Activated CD8-positive, alpha-beta memory T cell treated with anti-CD3 and anti-CD28 coated beads, Interleukin-2, amount 10 ng/mL, durations not matched to agents 7 days and 5 days (primary cell): Measurements from ENCODE around the gene SEPTIN1. TPM values are rescaled to one million over a fixed set of nuclear protein-coding genes. Genes with fewer than 3 reads are reported as not detected.

Experiments
- ATAC-seq: fragments of 150-1000 bp; cut with Tn5 transposase; one replicate; pipeline ENCODE4 v1.10.0; 2021; ENCODE audit warnings: moderate library complexity
- CTCF ChIA-PET: fragments of 350-600 bp; sonication (Branson Sonifier 250); formaldehyde crosslinking; loops from one replicate; lab custom pipeline; 2021; ENCODE audit warnings: antibody characterized with exemption; lab: Charles Lee
- DNase-seq: peaks from one replicate; pipeline ENCODE4 v3.0.0-alpha.2; 2020
- H3K27ac Mint-ChIP-seq: one replicate; pipeline ENCODE4 v1.8.0; 2021; ENCODE audit warnings: mild to moderate bottlenecking, mixed read lengths
- H3K27me3 Mint-ChIP-seq: one replicate; pipeline ENCODE4 v1.8.0; 2021; ENCODE audit warnings: mixed read lengths
- H3K36me3 Mint-ChIP-seq: one replicate; pipeline ENCODE4 v1.8.0; 2021; ENCODE audit warnings: mild to moderate bottlenecking, mixed read lengths
- H3K4me1 Mint-ChIP-seq: one replicate; pipeline ENCODE4 v1.8.0; 2021; ENCODE audit warnings: mixed read lengths
- H3K4me3 Mint-ChIP-seq: one replicate; pipeline ENCODE4 v1.8.0; 2021; ENCODE audit warnings: mild to moderate bottlenecking, moderate library complexity, mixed read lengths
- H3K9me3 Mint-ChIP-seq: one replicate; pipeline ENCODE4 v1.8.0; 2022; ENCODE audit warnings: low read depth, mixed read lengths
- total RNA-seq, 2 experiments: library from RNA; stranded (reverse); gene quantifications; one replicate each; pipeline ENCODE4 v1.2.3, GENCODE V29; 2021

The SEPTIN1 gene
- total RNA-seq, 2 experiments from 2014 or later = 259 to 278 TPM

DNA sequence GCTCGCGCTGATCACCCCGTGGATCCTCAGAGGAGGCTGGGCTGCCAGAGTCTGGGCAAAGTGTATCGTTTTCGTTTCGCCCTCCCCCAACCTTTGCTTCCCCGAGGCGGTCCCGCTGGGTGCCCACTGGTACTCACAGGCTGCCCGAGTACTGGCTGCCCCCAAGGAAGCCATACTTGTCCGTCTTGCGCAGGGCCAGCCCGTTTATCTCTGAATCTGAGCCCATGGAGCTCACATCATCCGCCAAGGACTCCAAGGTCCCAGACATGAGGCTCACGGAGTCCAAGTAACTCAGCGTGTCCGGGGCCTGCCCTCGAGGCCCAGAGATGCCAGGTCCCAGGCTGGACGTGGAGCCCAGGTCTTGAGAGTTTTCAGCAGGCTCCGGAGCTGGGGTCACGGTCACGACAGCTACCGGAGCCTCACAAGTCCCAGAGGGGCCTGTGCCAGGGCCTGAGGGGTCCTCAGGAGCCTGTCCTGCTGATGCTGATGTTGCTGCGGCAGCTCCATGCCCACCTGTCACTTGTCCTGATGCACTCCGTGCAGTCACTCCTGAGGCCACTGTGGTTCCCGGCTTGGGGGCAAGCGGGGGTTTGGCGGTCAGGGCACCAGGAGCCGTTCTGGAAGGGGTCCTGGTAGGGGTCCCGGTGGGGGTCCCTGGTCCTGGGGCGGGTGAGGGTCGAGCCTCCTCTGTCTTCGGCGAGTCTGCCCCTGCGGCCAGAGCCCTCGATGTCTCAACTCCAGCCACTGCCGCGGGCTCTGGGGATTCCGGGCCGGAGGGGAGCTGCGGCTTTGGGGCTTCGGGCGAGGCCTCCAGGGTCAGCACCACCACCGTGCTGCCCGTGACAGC lies 13.0 kb downstream of the SEPTIN1 start:
- no peak for ATAC-seq
- Mint-ChIP-seq H3K27me3 (no peaks in the 10 kb centered on the region), H3K27ac (peak overlapping the region; percentile 62), H3K9me3 (no peaks in the 10 kb centered on the region), H3K4me1 (peaks cover 45% of the 10 kb centered on the region), H3K4me3 (peak overlapping the region; percentile 95), H3K36me3 (peaks cover 35% of the 10 kb centered on the region)
- DNase-seq = no peak
- CTCF ChIA-PET = interaction anchor here (0.6 to 7.3 kb wide), 10 partner anchors 12 to 158 kb away, joined by 3 to 61 read pairs (median 4); partner anchors contain the start of genes CD2BP2, SEPTIN1 and ZNF771

DNA sequence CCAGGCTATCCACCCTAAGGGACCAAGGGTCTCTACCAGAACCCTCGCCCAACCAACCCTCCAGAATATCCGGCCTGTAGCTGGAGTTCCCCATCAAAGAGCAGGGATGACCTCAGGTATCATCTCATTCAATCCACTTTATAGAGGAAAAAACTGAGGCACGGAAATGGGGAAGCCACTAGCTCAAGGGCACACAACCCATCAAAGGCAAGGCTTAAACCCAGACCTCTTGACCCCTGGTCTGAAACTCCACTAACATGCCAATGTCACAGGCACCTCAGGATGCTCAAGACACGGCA lies 13.6 kb downstream of the SEPTIN1 start:
- H3K27ac Mint-ChIP-seq = peak overlapping the region; percentile 62
- peak overlapping the region; percentile 95 for H3K4me3 Mint-ChIP-seq
- DNase-seq (no peak), ATAC-seq (no peak)
- CTCF ChIA-PET = interaction anchor here (0.6 to 7.3 kb wide), 8 partner anchors 12 to 61 kb away, joined by 3 to 61 read pairs (median 4); partner anchors contain the start of genes DCTPP1, SEPTIN1 and ZNF771
- H3K27me3 Mint-ChIP-seq = no peaks in the 10 kb centered on the region
- H3K4me1 Mint-ChIP-seq = peaks cover 45% of the 10 kb centered on the region
- no peaks in the 10 kb centered on the region for H3K9me3 Mint-ChIP-seq
- H3K36me3 Mint-ChIP-seq = peaks cover 35% of the 10 kb centered on the region

GRCh38 chr16:30368122-30368791 lies 14.1 kb downstream of the SEPTIN1 start:
- H3K36me3 Mint-ChIP-seq = peaks cover 38% of the 10 kb centered on the region
- peak overlapping the region; percentile 62 for H3K27ac Mint-ChIP-seq
- peaks cover 46% of the 10 kb centered on the region for H3K4me1 Mint-ChIP-seq
- peak overlapping the region; percentile 95 for H3K4me3 Mint-ChIP-seq
- ATAC-seq (no peak), DNase-seq (no peak)
- no peaks in the 10 kb centered on the region for H3K9me3 Mint-ChIP-seq
- H3K27me3 Mint-ChIP-seq = no peaks in the 10 kb centered on the region
- CTCF ChIA-PET = interaction anchor here (0.6 to 7.3 kb wide), 9 partner anchors 10 to 62 kb away, joined by 3 to 61 read pairs (median 4); partner anchors contain the start of genes DCTPP1, SEPTIN1 and ZNF771

- H3K27me3 Mint-ChIP-seq = no peaks in the 10 kb centered on the region
- H3K36me3 Mint-ChIP-seq = peaks cover 42% of the 10 kb centered on the region
- H3K4me1 Mint-ChIP-seq = peaks cover 43% of the 10 kb centered on the region
- peak overlapping the region; percentile 52 for H3K27ac Mint-ChIP-seq
- H3K9me3 Mint-ChIP-seq = no peaks in the 10 kb centered on the region
- CTCF ChIA-PET = interaction anchor here (1.9 to 7.3 kb wide), 3 partner anchors 9 to 62 kb away, joined by 4 to 61 read pairs (median 5); partner anchors contain the start of genes DCTPP1 and ZNF771
- ATAC-seq (no peak), DNase-seq (no peak)
- H3K4me3 Mint-ChIP-seq = peak overlapping the region; percentile 95
Observed at GRCh38 chr16:30367349-30368009, 14.9 kb downstream of the SEPTIN1 start.

DNA sequence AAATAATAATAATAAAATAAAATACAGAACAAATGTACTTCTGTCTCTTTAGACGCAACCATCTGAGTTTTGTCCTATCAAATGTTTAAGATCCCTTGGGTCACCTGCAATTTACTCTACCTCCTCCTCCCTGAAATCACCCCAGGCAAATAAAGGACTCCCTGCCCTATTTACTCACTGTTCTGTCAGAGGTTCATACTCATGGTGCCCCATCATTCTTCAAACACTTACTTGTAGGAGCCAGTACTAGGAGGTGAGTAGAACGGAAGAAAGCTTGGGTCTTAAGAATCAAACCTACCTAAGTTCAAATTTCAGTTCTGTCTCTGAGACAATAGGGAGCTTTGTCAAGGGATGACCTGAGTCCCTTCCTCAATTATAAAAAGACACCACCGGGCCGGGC lies 15.8 kb downstream of the SEPTIN1 start:
- Mint-ChIP-seq H3K9me3 (no peaks in the 10 kb centered on the region), H3K4me1 (peaks cover 37% of the 10 kb centered on the region), H3K27ac (no peak overlapping the region), H3K36me3 (peaks cover 47% of the 10 kb centered on the region), H3K27me3 (no peaks in the 10 kb centered on the region), H3K4me3 (peak overlapping the region; percentile 95)
- no peak for DNase-seq
- no peak for ATAC-seq
- CTCF ChIA-PET = interaction anchor here (1.9 to 7.3 kb wide), 4 partner anchors 8 to 63 kb away, joined by 4 to 61 read pairs (median 10); partner anchors contain the start of genes DCTPP1 and ZNF771

DNA sequence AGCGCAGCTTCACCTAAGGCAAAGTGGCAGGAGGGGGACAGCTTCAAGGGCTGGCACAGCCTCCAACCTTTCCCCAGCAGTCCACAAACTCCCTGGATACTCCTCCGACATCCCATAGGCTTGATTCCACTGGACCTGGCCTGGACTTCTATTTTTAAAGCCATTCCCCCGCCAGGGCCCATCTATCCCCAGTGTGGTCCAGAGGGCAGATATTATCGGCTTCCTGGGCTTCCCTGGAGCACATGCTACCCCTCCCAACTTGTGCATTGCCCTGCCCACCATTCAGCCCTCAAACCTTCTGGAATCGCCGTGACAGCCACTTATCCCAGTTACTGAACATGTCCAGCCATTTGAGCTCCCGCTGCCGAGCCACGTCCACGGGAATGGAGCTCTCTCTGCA lies 17.2 kb downstream of the SEPTIN1 start:
- CTCF ChIA-PET = interaction anchor here (0.9 to 2.4 kb wide), 4 partner anchors 10 to 43 kb away, joined by 3 to 16 read pairs (median 4); partner anchors contain the start of gene ZNF771
- Mint-ChIP-seq H3K27me3 (no peaks in the 10 kb centered on the region), H3K9me3 (no peaks in the 10 kb centered on the region), H3K4me1 (peaks cover 30% of the 10 kb centered on the region), H3K36me3 (peaks cover 51% of the 10 kb centered on the region), H3K4me3 (no peak overlapping the region), H3K27ac (no peak overlapping the region)
- DNase-seq = no peak
- no peak for ATAC-seq

DNA sequence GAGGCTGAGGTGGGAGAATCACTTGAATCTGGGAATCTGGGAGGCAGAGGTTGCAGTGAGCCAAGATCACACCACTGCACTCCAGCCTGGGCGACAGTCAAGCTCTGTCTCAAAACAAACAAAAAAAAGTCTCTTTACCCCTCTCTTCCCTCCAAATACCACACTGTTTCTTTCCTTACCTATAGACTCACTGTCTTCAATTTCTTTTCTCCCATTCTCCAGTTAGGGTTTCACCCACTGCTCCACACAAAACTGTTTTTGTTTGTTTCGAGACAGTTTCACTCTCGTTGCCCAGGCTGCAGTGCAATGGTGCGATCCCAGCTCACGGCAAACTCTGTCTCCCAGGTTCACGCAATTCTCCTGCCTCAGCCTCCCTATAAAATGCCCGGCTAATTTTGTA lies 21.2 kb downstream of the SEPTIN1 start:
- no peak for ATAC-seq
- H3K4me1 Mint-ChIP-seq = peaks cover 23% of the 10 kb centered on the region
- H3K27ac Mint-ChIP-seq = no peak overlapping the region
- H3K36me3 Mint-ChIP-seq = peaks cover 42% of the 10 kb centered on the region
- no peak overlapping the region for H3K4me3 Mint-ChIP-seq
- DNase-seq = no peak
- H3K9me3 Mint-ChIP-seq = no peaks in the 10 kb centered on the region
- CTCF ChIA-PET = no interaction called here
- no peaks in the 10 kb centered on the region for H3K27me3 Mint-ChIP-seq

- Mint-ChIP-seq H3K4me3 (no peak overlapping the region), H3K36me3 (peaks cover 33% of the 10 kb centered on the region), H3K27me3 (no peaks in the 10 kb centered on the region), H3K9me3 (no peaks in the 10 kb centered on the region), H3K27ac (no peak overlapping the region), H3K4me1 (peaks cover 27% of the 10 kb centered on the region)
- DNase-seq (no peak), ATAC-seq (no peak)
- CTCF ChIA-PET = no interaction called here
Observed at GRCh38 chr16:30359871-30360170, 22.5 kb downstream of the SEPTIN1 start.

GRCh38 chr16:30358990-30359870 lies 23.1 kb downstream of the SEPTIN1 start:
- no peaks in the 10 kb centered on the region for H3K27me3 Mint-ChIP-seq
- ATAC-seq (no peak), DNase-seq (peak; percentile 38)
- peaks cover 28% of the 10 kb centered on the region for H3K36me3 Mint-ChIP-seq
- CTCF ChIA-PET = interaction anchor here (0.9 to 1.3 kb wide), 2 partner anchors 8 to 36 kb away, joined by 3 to 4 read pairs; partner anchors contain the start of gene ZNF48
- no peak overlapping the region for H3K27ac Mint-ChIP-seq
- H3K4me1 Mint-ChIP-seq = peaks cover 32% of the 10 kb centered on the region
- no peaks in the 10 kb centered on the region for H3K9me3 Mint-ChIP-seq
- H3K4me3 Mint-ChIP-seq = no peak overlapping the region

DNA sequence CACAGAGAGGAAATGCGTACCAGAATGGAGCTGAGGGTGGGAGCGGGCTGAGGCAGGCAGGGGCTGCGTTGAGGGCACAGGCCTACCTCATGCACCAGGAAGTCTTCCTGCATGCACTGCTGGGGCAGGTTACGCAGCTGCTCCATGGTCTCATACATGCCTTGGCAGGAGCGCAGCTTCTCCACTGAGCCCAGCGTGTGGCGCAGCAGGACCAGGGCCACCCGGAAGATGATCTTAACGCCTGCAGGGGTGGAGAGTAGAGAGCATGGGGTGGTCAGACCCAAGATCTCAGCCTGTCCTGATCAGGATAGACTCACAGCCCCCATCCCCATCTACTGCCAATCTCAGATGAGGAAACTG lies 23.8 kb downstream of the SEPTIN1 start:
- no peak for ATAC-seq
- DNase-seq = peak; percentile 40
- Mint-ChIP-seq H3K27me3 (no peaks in the 10 kb centered on the region), H3K9me3 (no peaks in the 10 kb centered on the region), H3K36me3 (peaks cover 28% of the 10 kb centered on the region), H3K4me1 (peaks cover 38% of the 10 kb centered on the region), H3K27ac (no peak overlapping the region), H3K4me3 (no peak overlapping the region)
- CTCF ChIA-PET = interaction anchor here (0.9 to 1.3 kb wide), 2 partner anchors 9 to 37 kb away, joined by 3 to 4 read pairs; partner anchors contain the start of gene ZNF48

DNA sequence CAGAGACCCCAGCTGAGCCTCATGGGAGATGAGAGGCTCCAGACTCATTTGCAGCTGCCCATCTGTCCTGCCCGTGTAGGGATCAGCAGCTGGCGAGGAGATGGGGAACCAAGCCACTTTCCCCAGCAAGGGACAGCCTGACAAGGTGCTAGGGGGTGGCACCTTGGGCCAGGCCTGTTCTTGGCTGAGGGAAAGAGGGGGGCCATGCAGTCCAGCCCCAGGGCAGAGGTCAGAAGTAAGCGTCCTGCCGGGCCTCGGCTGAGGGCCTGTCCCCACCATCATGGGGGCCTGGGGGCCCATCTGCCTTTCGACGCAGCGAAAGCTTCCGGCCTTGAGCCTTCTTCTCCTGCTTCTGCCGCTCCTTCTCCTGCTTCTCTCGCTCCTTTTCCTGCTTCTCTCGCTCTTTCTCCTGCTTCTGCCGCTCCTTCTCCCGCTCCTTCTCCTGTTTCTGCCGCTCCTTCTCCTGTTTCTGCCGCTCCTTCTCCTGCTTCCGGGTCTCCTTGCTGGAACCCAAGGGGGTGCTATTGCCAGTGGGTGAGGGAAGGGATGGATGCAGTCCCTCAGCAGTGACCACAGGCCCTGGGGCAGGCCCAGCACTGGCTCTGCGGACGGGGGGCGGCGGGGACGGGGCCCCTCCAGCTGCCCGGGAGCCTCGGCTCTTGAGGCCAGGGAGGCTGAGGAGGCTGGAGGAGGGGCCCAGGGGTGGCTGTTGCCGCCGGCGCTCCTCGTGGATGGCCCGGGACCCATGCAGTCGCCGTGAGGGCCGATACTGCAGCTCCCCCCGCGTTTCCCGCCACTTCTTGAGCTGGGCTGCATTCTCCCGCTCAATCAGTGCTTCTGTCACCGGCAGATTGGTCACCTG lies 24.4 kb downstream of the SEPTIN1 start:
- H3K36me3 Mint-ChIP-seq = peaks cover 25% of the 10 kb centered on the region
- H3K4me1 Mint-ChIP-seq = peaks cover 40% of the 10 kb centered on the region
- H3K27ac Mint-ChIP-seq = no peak overlapping the region
- H3K4me3 Mint-ChIP-seq = no peak overlapping the region
- no peaks in the 10 kb centered on the region for H3K27me3 Mint-ChIP-seq
- no peaks in the 10 kb centered on the region for H3K9me3 Mint-ChIP-seq
- CTCF ChIA-PET = interaction anchor here (0.9 to 1.4 kb wide), 3 partner anchors 10 to 37 kb away, joined by 3 to 4 read pairs (median 4); partner anchors contain the start of gene ZNF48
- ATAC-seq = no peak
- no peak for DNase-seq
